GM08714 (cell line): ENCODE measurements around the gene COPE.

ENCODE experiments used
- H3K4me3 ChIP-seq: fragments of 200-500 bp; sonication (Bioruptor generic); 2 replicates; pipeline ENCODE4 v1.5.1; 2014; ENCODE audit warnings: mild to moderate bottlenecking, low read length, inconsistent platforms
- ZNF274 ChIP-seq: IDR thresholded peaks from 2 replicates; pipeline ENCODE4 v1.6.1; 2012; ENCODE audit warnings: mild to moderate bottlenecking, low read depth, low read length

The COPE gene

GRCh38 chr19:18879579-18880373 lies 39.4 kb downstream of the COPE start:
- no peak overlapping the region for H3K4me3 ChIP-seq
- no peak for TF ChIP-seq ZNF274

- no peak for TF ChIP-seq ZNF274
Observed at GRCh38 chr19:18878858-18879578, 40.2 kb downstream of the COPE start.

GRCh38 chr19:18878058-18878797 lies 41.0 kb downstream of the COPE start:
- TF ChIP-seq ZNF274, result no peak
- H3K4me3 ChIP-seq, result no peak overlapping the region

More at GRCh38 chr19:18878858-18879578, 40.2 kb downstream of the COPE start:
- H3K4me3 ChIP-seq, result no peak overlapping the region

GRCh38 chr19:18876865-18877264 lies 42.3 kb downstream of the COPE start:
- TF ChIP-seq ZNF274, result no peak

GRCh38 chr19:18875726-18876125 lies 43.5 kb downstream of the COPE start:
- H3K4me3 ChIP-seq, result no peak overlapping the region
- no peak for TF ChIP-seq ZNF274

More at GRCh38 chr19:18876865-18877264, 42.3 kb downstream of the COPE start:
- H3K4me3 ChIP-seq, result no peak overlapping the region

- H3K4me3 ChIP-seq, result no peak overlapping the region
- TF ChIP-seq ZNF274, result no peak
Observed at GRCh38 chr19:18871543-18871942, 47.6 kb downstream of the COPE start.

GRCh38 chr19:18870531-18871172 lies 48.5 kb downstream of the COPE start:
- TF ChIP-seq ZNF274, result no peak

GRCh38 chr19:18869781-18870530 lies 49.2 kb downstream of the COPE start:
- H3K4me3 ChIP-seq, result no peak overlapping the region
- no peak for TF ChIP-seq ZNF274

More at GRCh38 chr19:18870531-18871172, 48.5 kb downstream of the COPE start:
- no peak overlapping the region for H3K4me3 ChIP-seq

- H3K4me3 ChIP-seq, result no peak overlapping the region
- no peak for TF ChIP-seq ZNF274
Observed at GRCh38 chr19:18869023-18869618, 50.1 kb downstream of the COPE start.

GRCh38 chr19:18868380-18869022 lies 50.7 kb downstream of the COPE start:
- no peak overlapping the region for H3K4me3 ChIP-seq
- TF ChIP-seq ZNF274, result no peak

GRCh38 chr19:18867751-18868150 lies 51.4 kb downstream of the COPE start:
- TF ChIP-seq ZNF274, result no peak
- H3K4me3 ChIP-seq, result no peak overlapping the region

- no peak overlapping the region for H3K4me3 ChIP-seq
- no peak for TF ChIP-seq ZNF274
Observed at GRCh38 chr19:18867199-18867598, 52.0 kb downstream of the COPE start.

GRCh38 chr19:18866800-18867123 lies 52.4 kb downstream of the COPE start:
- no peak for TF ChIP-seq ZNF274
- H3K4me3 ChIP-seq, result no peak overlapping the region
